ENCODE results near the gene CYBA.

Gene CYBA

GRCh38 chr16:88595101-88595500, 55.8 kb downstream of the CYBA start:
- Histone ChIP-seq H3K9ac (ENCODE audit: low read length) (no peak overlapping the region), H3K9me3 (ENCODE audit: insufficient read depth, low read length) (no peaks in the 10 kb centered on the region), H3K79me2 (ENCODE audit: low read length) (peaks cover 26% of the 10 kb centered on the region), H3K27ac (ENCODE audit: low read length) (no peak overlapping the region), H3K4me1 (ENCODE audit: low read length) (no peaks in the 10 kb centered on the region), H4K20me1 (ENCODE audit: insufficient read depth, low read length) (peaks cover 8% of the 10 kb centered on the region), H2AFZ (ENCODE audit: low read depth, low read length) (no peak overlapping the region), H3K4me2 (ENCODE audit: low read length) (no peak overlapping the region), H3K36me3 (replicated peaks; ENCODE audit: low read depth, low read length) (peaks cover 31% of the 10 kb centered on the region), H3K27me3 (ENCODE audit: low read depth, low read length) (no peaks in the 10 kb centered on the region), H3K4me3 (ENCODE audit: low read length) (no peak overlapping the region)
- no peak for TF ChIP-seq EZH2phosphoT487 (IDR thresholded peaks at IDR 0.05; ENCODE audit: low read depth)
- no peak for TF ChIP-seq CTCF (IDR thresholded peaks at IDR 0.05; ENCODE audit: low read depth, low read length)

GRCh38 chr16:88593910-88594309, 56.9 kb downstream of the CYBA start:
- TF ChIP-seq EZH2phosphoT487 (IDR thresholded peaks at IDR 0.05; ENCODE audit: low read depth) (no peak), CTCF (IDR thresholded peaks at IDR 0.05; ENCODE audit: low read depth, low read length) (no peak)
- no peaks in the 10 kb centered on the region for H3K9me3 ChIP-seq (ENCODE audit: insufficient read depth, low read length)

GRCh38 chr16:88593489-88593888, 57.4 kb downstream of the CYBA start:
- no peak overlapping the region for H3K4me3 ChIP-seq (ENCODE audit: low read length)
- H4K20me1 ChIP-seq (ENCODE audit: insufficient read depth, low read length), result peaks cover 8% of the 10 kb centered on the region; the same call in 1 of the 2 replicates
- H3K9ac ChIP-seq (ENCODE audit: low read length), result no peak overlapping the region
- no peak for TF ChIP-seq CTCF (IDR thresholded peaks at IDR 0.05; ENCODE audit: low read depth, low read length)
- no peak for TF ChIP-seq EZH2phosphoT487 (IDR thresholded peaks at IDR 0.05; ENCODE audit: low read depth)
- H3K36me3 ChIP-seq (replicated peaks; ENCODE audit: low read depth, low read length), result peaks cover 30% of the 10 kb centered on the region
- H3K9me3 ChIP-seq (ENCODE audit: insufficient read depth, low read length), result no peaks in the 10 kb centered on the region
- H3K27ac ChIP-seq (ENCODE audit: low read length), result no peak overlapping the region
- H3K27me3 ChIP-seq (ENCODE audit: low read depth, low read length), result no peaks in the 10 kb centered on the region
- H3K4me1 ChIP-seq (ENCODE audit: low read length), result no peaks in the 10 kb centered on the region
- no peak overlapping the region for H2AFZ ChIP-seq (ENCODE audit: low read depth, low read length)
- H3K4me2 ChIP-seq (ENCODE audit: low read length), result no peak overlapping the region
- H3K79me2 ChIP-seq (ENCODE audit: low read length), result peaks cover 30% of the 10 kb centered on the region

More at GRCh38 chr16:88593910-88594309, 56.9 kb downstream of the CYBA start:
- peaks cover 8% of the 10 kb centered on the region; the same call in 1 of the 2 replicates for H4K20me1 ChIP-seq (ENCODE audit: insufficient read depth, low read length)
- H3K27ac ChIP-seq (ENCODE audit: low read length), result no peak overlapping the region
- peaks cover 30% of the 10 kb centered on the region for H3K79me2 ChIP-seq (ENCODE audit: low read length)
- H3K9ac ChIP-seq (ENCODE audit: low read length), result no peak overlapping the region
- peaks cover 30% of the 10 kb centered on the region for H3K36me3 ChIP-seq (replicated peaks; ENCODE audit: low read depth, low read length)
- H2AFZ ChIP-seq (ENCODE audit: low read depth, low read length), result no peak overlapping the region
- H3K4me2 ChIP-seq (ENCODE audit: low read length), result no peak overlapping the region
- H3K27me3 ChIP-seq (ENCODE audit: low read depth, low read length), result no peaks in the 10 kb centered on the region
- no peaks in the 10 kb centered on the region for H3K4me1 ChIP-seq (ENCODE audit: low read length)
- no peak overlapping the region for H3K4me3 ChIP-seq (ENCODE audit: low read length)

All from OCI-LY3 (cell line).